IMR-90 (cell line): ENCODE data around the gene RPN2. TPM values are rescaled to one million over a fixed set of nuclear protein-coding genes. Genes with fewer than 3 reads are reported as not detected.
A peak's percentile ranks its signal among the peaks of the same experiment; 100 is the strongest.

Experiments
- ATAC-seq: fragments of 200-7000 bp; cut with Tn5 transposase; 2 replicates; pipeline ENCODE4 v1.9.1; 2020; ENCODE audit warnings: low read depth, mild to moderate bottlenecking, moderate library complexity
- BruUV-seq: library from RNA; stranded (reverse); fragments of 400-500 nt; replicated peaks from 2 replicates; lab custom pipeline; 2021; lab: Mats Ljungman, UMichigan
- CTCF ChIA-PET: fragments of 300-600 bp; formaldehyde crosslinking; extraction: SDS; loops from one replicate; lab custom pipeline; 2021; ENCODE audit warnings: antibody characterized with exemption; lab: Yijun Ruan, JAX
- POLR2A ChIA-PET: fragments of 300-600 bp; sonication (Branson Sonifier 250); formaldehyde crosslinking; loops from one replicate; lab custom pipeline; 2022; ENCODE audit warnings: antibody characterized with exemption; ENCODE audit not compliant: unreplicated experiment; lab: Charles Lee
- DNase-seq: peaks from one replicate; pipeline ENCODE4 v3.0.0; 2013
- H2AFZ ChIP-seq: replicated peaks from 2 replicates; pipeline ENCODE3; 2013; ENCODE audit warnings: low read length, mild to moderate bottlenecking; ENCODE audit not compliant: poor library complexity
- H2AK5ac ChIP-seq: 2 replicates; pipeline ENCODE4 v1.6.1; 2013; ENCODE audit warnings: low read depth, low read length, inconsistent platforms
- H2AK9ac ChIP-seq: replicated peaks from 2 replicates; pipeline ENCODE3; 2013; ENCODE audit warnings: mild to moderate bottlenecking, low read depth, low read length, moderate library complexity; ENCODE audit not compliant: poor library complexity
- H2BK120ac ChIP-seq: 2 replicates; pipeline ENCODE4 v1.6.1; 2013; ENCODE audit warnings: low read depth, low read length, inconsistent platforms
- H2BK15ac ChIP-seq: 3 replicates; pipeline ENCODE4 v1.6.1; 2013; ENCODE audit warnings: low read depth, low read length, inconsistent platforms
- H2BK20ac ChIP-seq: 2 replicates; pipeline ENCODE4 v1.6.1; 2013; ENCODE audit warnings: low read depth, mild to moderate bottlenecking, inconsistent platforms, low read length, moderate library complexity
- H2BK5ac ChIP-seq: 2 replicates; pipeline ENCODE4 v1.6.1; 2013; ENCODE audit warnings: mild to moderate bottlenecking, low read depth, low read length, inconsistent platforms; ENCODE audit not compliant: poor library complexity, severe bottlenecking
- H3K14ac ChIP-seq: replicated peaks from 2 replicates; pipeline ENCODE4 v1.6.1; 2013; ENCODE audit warnings: low read depth, low read length, inconsistent platforms
- H3K18ac ChIP-seq: 2 replicates; pipeline ENCODE4 v1.6.1; 2013; ENCODE audit warnings: low read depth, low read length, control low read depth
- H3K23ac ChIP-seq: 2 replicates; pipeline ENCODE4 v1.6.1; 2013; ENCODE audit warnings: low read depth, low read length, inconsistent platforms
- H3K27ac ChIP-seq: 2 replicates; pipeline ENCODE4 v1.5.1; 2013; ENCODE audit warnings: mild to moderate bottlenecking, control low read depth, low read length; ENCODE audit not compliant: insufficient read depth
- H3K27me3 ChIP-seq: 2 replicates; pipeline ENCODE4 v1.6.1; 2013; ENCODE audit warnings: low read length; ENCODE audit not compliant: control insufficient read depth, insufficient read depth
- H3K36me3 ChIP-seq: 2 replicates; pipeline ENCODE4 v1.6.1; 2013; ENCODE audit warnings: low read length, mixed read lengths; ENCODE audit not compliant: control insufficient read depth, insufficient read depth
- H3K4ac ChIP-seq: 2 replicates; pipeline ENCODE4 v1.6.1; 2013; ENCODE audit warnings: low read depth, low read length, inconsistent platforms
- H3K4me1 ChIP-seq: 2 replicates; pipeline ENCODE4 v1.6.1; 2013; ENCODE audit warnings: low read length, mixed read lengths; ENCODE audit not compliant: control insufficient read depth, insufficient read depth
- H3K4me2 ChIP-seq: 2 replicates; pipeline ENCODE4 v1.6.1; 2013; ENCODE audit warnings: low read depth, mild to moderate bottlenecking, control low read depth, low read length, moderate library complexity
- H3K4me3 ChIP-seq: 2 replicates; pipeline ENCODE4 v1.5.1; 2013; ENCODE audit warnings: low read depth, mild to moderate bottlenecking, control low read depth, low read length, moderate library complexity; ENCODE audit not compliant: insufficient read depth
- H3K56ac ChIP-seq: 2 replicates; pipeline ENCODE4 v1.6.1; 2013; ENCODE audit warnings: low read length, inconsistent platforms; ENCODE audit not compliant: insufficient read depth; ENCODE audit errors: extremely low read depth
- H3K79me1 ChIP-seq, 2 experiments: 2 replicates each; pipeline ENCODE4 v1.6.1; 2013; ENCODE audit warnings: low read length in 2 of 2, inconsistent platforms in 1 of 2, low read depth in 1 of 2
- H3K9ac ChIP-seq: 2 replicates; pipeline ENCODE4 v1.6.1; 2013; ENCODE audit warnings: low read depth, low read length, control low read depth
- H3K9me1 ChIP-seq: 2 replicates; pipeline ENCODE4 v1.6.1; 2013; ENCODE audit warnings: low read length, inconsistent platforms; ENCODE audit not compliant: insufficient read depth
- H3K9me3 ChIP-seq: 2 replicates; pipeline ENCODE4 v1.6.1; 2013; ENCODE audit warnings: low read length; ENCODE audit not compliant: control insufficient read depth, insufficient read depth
- H4K20me1 ChIP-seq: 2 replicates; pipeline ENCODE4 v1.6.1; 2013; ENCODE audit warnings: low read length, inconsistent platforms; ENCODE audit not compliant: insufficient read depth
- H4K5ac ChIP-seq: 2 replicates; pipeline ENCODE4 v1.6.1; 2013; ENCODE audit warnings: mild to moderate bottlenecking, low read depth, low read length, control low read depth
- H4K8ac ChIP-seq, 2 experiments: 2 replicates each; pipeline ENCODE4 v1.6.1; 2013; ENCODE audit warnings: low read depth in 2 of 2, low read length in 2 of 2, control low read depth in 1 of 2, inconsistent platforms in 1 of 2
- H4K91ac ChIP-seq: 2 replicates; pipeline ENCODE4 v1.6.1; 2013; ENCODE audit warnings: low read depth, low read length, inconsistent platforms; ENCODE audit not compliant: insufficient read depth
- BHLHE40 ChIP-seq: fragments of 150-350 bp; IDR thresholded peaks from 2 replicates; pipeline ENCODE4 v1.6.1; 2016; ENCODE audit warnings: mild to moderate bottlenecking, low read depth, low read length
- MAZ ChIP-seq: IDR thresholded peaks from 2 replicates; pipeline ENCODE4 v1.6.1; 2012; ENCODE audit warnings: low read depth, mild to moderate bottlenecking, low read length, improper control_type of control experiment, moderate library complexity, borderline replicate concordance
- MXI1 ChIP-seq: IDR thresholded peaks from 2 replicates; pipeline ENCODE4 v1.6.1; 2012; ENCODE audit warnings: low read depth, mild to moderate bottlenecking, low read length, moderate library complexity, borderline replicate concordance
- NFE2L2 ChIP-seq: fragments of 150-350 bp; IDR thresholded peaks from 2 replicates; pipeline ENCODE4 v1.6.1; 2016; ENCODE audit warnings: low read depth, mild to moderate bottlenecking, low read length
- POLR2A ChIP-seq: IDR thresholded peaks from 2 replicates; pipeline ENCODE4 v1.6.1; 2012; ENCODE audit warnings: mild to moderate bottlenecking, low read depth, low read length
- RFX5 ChIP-seq: IDR thresholded peaks from 2 replicates; pipeline ENCODE4 v1.8.0; 2012; ENCODE audit warnings: low read depth, mild to moderate bottlenecking, low read length, moderate library complexity
- WGBS, 2 experiments: methylation state at CpG; one replicate each; pipeline versions ENCODE4 v1.1.5 to v1.1.7; 2013; ENCODE audit warnings: missing lambda C conversion rate in 2 of 2; ENCODE audit not compliant: insufficient read length in 1 of 2; ENCODE audit errors: extremely low coverage in 2 of 2; 5-methylcytosine and 5-hydroxymethylcytosine counted together
- dilution Hi-C: fragments of 300-500 bp; cut with HindIII; formaldehyde crosslinking; loops from one replicate; pipeline ENCODE4 v1.14.3; 2018; ENCODE audit warnings: low sequenced_read_pairs; ENCODE audit not compliant: unreplicated experiment
- in situ Hi-C: fragments of 300-500 bp; cut with MboI; formaldehyde crosslinking; loops from 3 replicates; pipeline ENCODE4 v1.14.3; 2019; ENCODE audit warnings: low sequenced_read_pairs, inconsistent platforms, mixed read lengths
- intact Hi-C: fragments of 100-400 bp; cut with micrococcal nuclease; formaldehyde crosslinking; loops from 2 replicates; pipeline ENCODE4 v1.10.0; 2022
- polyA plus RNA-seq, 3 experiments: library from polyadenylated mRNA; depleted of rRNA; stranded (reverse); fragments of >200 nt; gene quantifications; 2 replicates each; pipeline ENCODE4 v1.2.3, GENCODE V29; 2012; ENCODE audit warnings: low replicate concordance in 1 of 3
- total RNA-seq: library from RNA; depleted of rRNA; stranded (reverse); fragments of >200 nt; gene quantifications from 2 replicates; pipeline ENCODE4 v1.2.3, GENCODE V29; 2012
- TF ChIP-seq, protein P1 (sequence below): fragments of 150-350 bp; IDR thresholded peaks from 2 replicates; pipeline ENCODE4 v1.6.1; 2016; ENCODE audit warnings: low read depth, mild to moderate bottlenecking, low read length, moderate library complexity, borderline replicate concordance
- TF ChIP-seq, protein P2 (sequence below): fragments of 150-350 bp; IDR thresholded peaks from 2 replicates; pipeline ENCODE4 v1.6.1; 2017; ENCODE audit warnings: mild to moderate bottlenecking, antibody characterized with exemption, low read length, low read depth

Gene RPN2
- total and polyA plus RNA-seq, 2 of the 4 experiments (the other 2 are of a cell fraction), result 305 to 481 TPM

DNA sequence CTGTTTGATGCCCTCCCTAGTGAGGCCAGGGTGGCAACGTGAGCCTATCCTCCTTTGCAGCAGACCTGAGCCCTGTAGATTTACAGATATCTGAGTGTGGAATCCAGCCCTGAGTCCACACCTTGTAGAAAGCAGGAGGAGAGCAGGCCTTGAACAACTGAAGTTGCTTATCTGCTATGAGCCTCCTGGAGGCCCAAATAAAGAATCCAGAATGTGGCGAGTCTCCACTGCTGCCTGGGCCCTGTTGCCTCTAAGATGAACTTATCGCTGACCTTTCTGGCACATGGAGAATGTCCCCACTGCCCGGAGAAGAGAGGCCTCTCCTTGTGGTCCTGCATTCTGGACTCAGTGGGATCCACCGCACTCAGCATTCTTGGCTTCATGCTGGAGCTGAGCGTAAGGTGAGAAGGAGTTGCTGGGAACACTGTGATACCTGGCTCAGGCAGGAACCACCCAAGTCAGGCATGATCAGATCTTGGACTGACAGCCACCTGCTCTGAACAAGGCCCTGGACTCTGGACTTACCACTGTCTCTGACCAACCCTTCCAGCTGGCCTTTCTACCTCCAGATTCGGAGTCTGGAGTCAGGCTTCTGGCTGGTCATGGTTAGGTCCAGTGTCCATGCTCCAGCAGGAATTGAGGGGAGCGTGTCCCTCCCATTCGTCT lies 104.5 kb downstream of the RPN2 start (continued):
- TF ChIP-seq, protein P1, sequence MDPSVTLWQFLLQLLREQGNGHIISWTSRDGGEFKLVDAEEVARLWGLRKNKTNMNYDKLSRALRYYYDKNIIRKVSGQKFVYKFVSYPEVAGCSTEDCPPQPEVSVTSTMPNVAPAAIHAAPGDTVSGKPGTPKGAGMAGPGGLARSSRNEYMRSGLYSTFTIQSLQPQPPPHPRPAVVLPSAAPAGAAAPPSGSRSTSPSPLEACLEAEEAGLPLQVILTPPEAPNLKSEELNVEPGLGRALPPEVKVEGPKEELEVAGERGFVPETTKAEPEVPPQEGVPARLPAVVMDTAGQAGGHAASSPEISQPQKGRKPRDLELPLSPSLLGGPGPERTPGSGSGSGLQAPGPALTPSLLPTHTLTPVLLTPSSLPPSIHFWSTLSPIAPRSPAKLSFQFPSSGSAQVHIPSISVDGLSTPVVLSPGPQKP, result no peak

DNA sequence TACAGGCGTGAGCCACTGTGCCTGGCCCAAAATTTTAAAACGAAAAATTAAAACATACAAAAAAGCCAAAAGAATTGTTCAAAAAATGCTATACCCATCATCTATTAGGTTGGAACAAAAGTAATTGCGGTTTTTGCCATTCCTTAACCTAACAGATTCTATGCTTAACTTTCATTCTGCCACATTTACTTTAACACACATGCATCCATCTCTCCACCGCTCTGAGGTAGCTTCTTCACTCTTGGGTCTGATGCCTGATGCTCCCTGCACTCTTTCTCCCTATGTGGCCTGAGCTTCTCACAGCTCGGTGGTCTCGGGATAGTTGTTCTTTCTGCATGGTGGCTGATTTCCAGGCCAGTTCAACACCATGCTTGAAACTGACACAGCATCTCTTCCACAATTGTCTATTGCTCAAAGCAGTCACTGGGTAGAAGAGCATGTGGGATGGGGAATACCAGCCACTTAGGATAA lies 105.6 kb downstream of the RPN2 start:
- CTCF ChIA-PET, result no interaction called here
- dilution Hi-C loops, result no loop called here

More for the DNA sequence above, 105.6 kb downstream of the RPN2 start:
- in situ Hi-C loops, result loop anchor here (5.0 kb wide), 1 partner anchor 98 kb away; no protein-coding TSS in a partner anchor
- Histone ChIP-seq H3K4ac (no peak overlapping the region), H3K4me1 (peaks cover 2% of the 10 kb centered on the region; the same call in 1 of the 2 replicates), H3K14ac (no peak overlapping the region), H3K36me3 (no peaks in the 10 kb centered on the region), H3K56ac (no peak overlapping the region), H3K27me3 (no peaks in the 10 kb centered on the region; the same call in 1 of the 2 replicates), H2BK5ac (no peak overlapping the region), H2BK20ac (no peak overlapping the region), H4K5ac (no peak overlapping the region), H2BK120ac (no peak overlapping the region), H2BK15ac (no peak overlapping the region), H4K8ac (no peak overlapping the region), H2AFZ (peak overlapping the region; percentile 3), H2AK5ac (no peak overlapping the region), H3K9me1 (no peaks in the 10 kb centered on the region), H3K4me3 (no peak overlapping the region), H4K91ac (no peak overlapping the region), H3K4me2 (no peak overlapping the region), H3K9me3 (no peaks in the 10 kb centered on the region), H3K23ac (no peak overlapping the region), H3K9ac (no peak overlapping the region), H3K27ac (no peak overlapping the region), H3K79me1 (peaks cover 5 to 10% of the 10 kb centered on the region in 2 experiments; a peak in 2 of 4 replicates), H3K18ac (no peak overlapping the region), H4K20me1 (no peaks in the 10 kb centered on the region), H2AK9ac (peak overlapping the region; percentile 33)
- intact Hi-C loops, result no loop called here
- no TSS peak for BruUV-seq
- no peak for DNase-seq
- ATAC-seq, result no peak
- POLR2A ChIA-PET, result no interaction called here
- TF ChIP-seq, protein P2, sequence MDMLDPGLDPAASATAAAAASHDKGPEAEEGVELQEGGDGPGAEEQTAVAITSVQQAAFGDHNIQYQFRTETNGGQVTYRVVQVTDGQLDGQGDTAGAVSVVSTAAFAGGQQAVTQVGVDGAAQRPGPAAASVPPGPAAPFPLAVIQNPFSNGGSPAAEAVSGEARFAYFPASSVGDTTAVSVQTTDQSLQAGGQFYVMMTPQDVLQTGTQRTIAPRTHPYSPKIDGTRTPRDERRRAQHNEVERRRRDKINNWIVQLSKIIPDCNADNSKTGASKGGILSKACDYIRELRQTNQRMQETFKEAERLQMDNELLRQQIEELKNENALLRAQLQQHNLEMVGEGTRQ, result no peak
- TF ChIP-seq MXI1 (no peak), BHLHE40 (no peak), RFX5 (no peak), POLR2A (no peak), MAZ (no peak), NFE2L2 (no peak)
- 100% methylated on average over 1 of the region's 6 CpGs; no CpG with 5 or more reads in 1 of the 2 experiments for WGBS, 2 experiments
